Stomach (tissue), 9 donors: ENCODE results near the gene ACTMAP. TPM values are rescaled to one million over a fixed set of nuclear protein-coding genes. Genes with fewer than 3 reads are reported as not detected.

ENCODE experiments used
- DNase-seq, 2 donors: peaks; one replicate each; pipeline versions ENCODE4 v3.0.0 to v3.0.0-alpha.2; 2013 to 2019
- H3K27ac ChIP-seq, 5 donors: fragments of 200-600 bp in 4 of 5; sonication (generic) in 4 of 5; one replicate each; pipeline ENCODE4 v1.5.1; 2013 to 2019; ENCODE audit warnings: mild to moderate bottlenecking in 1 of 5, moderate library complexity in 1 of 5
- H3K27me3 ChIP-seq, 3 donors: fragments of 200-600 bp; sonication (generic); one replicate each; pipeline ENCODE4 v1.5.1; 2017 to 2019; ENCODE audit warnings: mixed run types in 1 of 3
- H3K36me3 ChIP-seq, 4 donors: fragments of 200-600 bp; sonication (generic); 1 replicate in 3 of 4; 2 replicates in 1 of 4; pipeline ENCODE4 v1.5.1; 2016 to 2019
- H3K4me1 ChIP-seq, 4 donors: fragments of 200-600 bp; sonication (generic); one replicate each; pipeline ENCODE4 v1.5.1; 2016 to 2019
- H3K4me3 ChIP-seq, 4 donors: fragments of 200-600 bp; sonication (generic) in 3 of 4; one replicate each; pipeline ENCODE4 v1.5.1; 2016 to 2019; ENCODE audit warnings: mild to moderate bottlenecking in 1 of 4
- H3K9me3 ChIP-seq, 4 donors: fragments of 200-600 bp; sonication (generic); one replicate each; pipeline ENCODE4 v1.5.1; 2016 to 2019
- CTCF ChIP-seq, 7 experiments: fragments of 450-650 bp in 4 of 7; fragments of 200-600 bp in 3 of 7; sonication (generic) in 3 of 7; IDR thresholded peaks; one replicate each; pipeline ENCODE4 v1.5.1; 2016 to 2019; ENCODE audit warnings: antibody characterized with exemption in 7 of 7, control low read depth in 2 of 7, mild to moderate bottlenecking in 1 of 7
- EP300 ChIP-seq: sonication (generic); formaldehyde crosslinking; IDR thresholded peaks from one replicate; pipeline ENCODE4 v1.6.1; 2017; ENCODE audit warnings: antibody characterized with exemption
- POLR2A ChIP-seq, 4 donors: fragments of 450-650 bp; IDR thresholded peaks; one replicate each; pipeline ENCODE4 v1.6.1; 2016; ENCODE audit warnings: antibody characterized with exemption in 4 of 4, control low read depth in 2 of 4, mild to moderate bottlenecking in 1 of 4, moderate library complexity in 1 of 4
- POLR2AphosphoS5 ChIP-seq, 3 donors: sonication (generic); formaldehyde crosslinking; IDR thresholded peaks; one replicate each; pipeline ENCODE4 v1.6.1; 2016; ENCODE audit warnings: antibody characterized with exemption in 3 of 3
- WGBS, 5 donors: extraction: QIAGEN DNeasy Blood & Tissue Kit in 3 of 5; methylation state at CpG; one replicate each; pipeline versions ENCODE4 v1.1.5 to v1.1.7; 2013 to 2018; 5-methylcytosine and 5-hydroxymethylcytosine counted together
- intact Hi-C: fragments of 100-400 bp; cut with DNase I; formaldehyde crosslinking; loops from one replicate; pipeline ENCODE4 v1.15.1; 2023; ENCODE audit warnings: low total_unique reads
- polyA plus RNA-seq, 3 donors: library from polyadenylated mRNA; stranded (reverse); fragments of 200-250 nt; gene quantifications; one replicate each; pipeline ENCODE4 v1.2.3, GENCODE V29; 2013
- total RNA-seq, 5 donors: library from RNA; depleted of rRNA; stranded (reverse); fragments of >200 nt; gene quantifications; one replicate each; pipeline versions ENCODE4 v1.1.0 to v1.2.3, GENCODE V29; 2014 to 2016
- donor health status: healthy with polysubstance abuse.
- donor health status: Bipolar disorder and iron deficiency.
- donor health status: healthy.

ACTMAP gene
- total and polyA plus RNA-seq, 8 donors = 0.73 to 24.6 (median 8.2) TPM

DNA sequence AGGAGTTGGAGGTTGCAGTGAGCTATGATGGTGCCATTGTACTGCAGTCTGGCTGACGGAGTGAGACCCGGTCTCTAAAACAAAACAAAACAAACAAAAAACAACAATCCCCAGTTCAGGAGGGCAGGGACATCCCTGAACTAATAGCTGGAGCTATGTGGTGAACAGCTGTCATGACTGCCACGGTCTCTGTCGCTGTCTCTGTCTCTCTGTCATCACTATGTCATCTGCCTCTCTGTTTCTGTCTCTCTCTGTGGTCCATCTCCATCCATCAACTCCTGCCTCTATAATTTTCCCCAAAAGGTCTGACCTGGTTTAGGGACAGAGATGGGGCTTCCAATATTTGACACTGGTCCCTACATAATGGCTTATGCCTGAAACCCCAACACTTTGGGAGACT lies 26.0 kb downstream of the ACTMAP start:
- 86 to 96% (median 93%) methylated on average over 4 of the region's 4 CpGs for WGBS, 5 donors
- intact Hi-C loops = no loop called here
- H3K4me1 ChIP-seq = peaks cover 30 to 61% (median 49%) of the 10 kb centered on the region in 4 donors
- H3K36me3 ChIP-seq = peaks cover 53 to 78% (median 65%) of the 10 kb centered on the region in 4 donors
- no peak for DNase-seq
- no peaks in the 10 kb centered on the region for H3K9me3 ChIP-seq
- peak overlapping the region in 1 of 5 donors; percentile 8 for H3K27ac ChIP-seq
- H3K4me3 ChIP-seq = peak overlapping the region in 1 of 4 donors; percentile 83
- TF ChIP-seq POLR2A (IDR thresholded peaks at IDR 0.05) (no peak), POLR2AphosphoS5 (IDR thresholded peaks at IDR 0.05) (no peak), CTCF (IDR thresholded peaks at IDR 0.05) (no peak), EP300 (no peak)
- H3K27me3 ChIP-seq = no peaks in the 10 kb centered on the region

DNA sequence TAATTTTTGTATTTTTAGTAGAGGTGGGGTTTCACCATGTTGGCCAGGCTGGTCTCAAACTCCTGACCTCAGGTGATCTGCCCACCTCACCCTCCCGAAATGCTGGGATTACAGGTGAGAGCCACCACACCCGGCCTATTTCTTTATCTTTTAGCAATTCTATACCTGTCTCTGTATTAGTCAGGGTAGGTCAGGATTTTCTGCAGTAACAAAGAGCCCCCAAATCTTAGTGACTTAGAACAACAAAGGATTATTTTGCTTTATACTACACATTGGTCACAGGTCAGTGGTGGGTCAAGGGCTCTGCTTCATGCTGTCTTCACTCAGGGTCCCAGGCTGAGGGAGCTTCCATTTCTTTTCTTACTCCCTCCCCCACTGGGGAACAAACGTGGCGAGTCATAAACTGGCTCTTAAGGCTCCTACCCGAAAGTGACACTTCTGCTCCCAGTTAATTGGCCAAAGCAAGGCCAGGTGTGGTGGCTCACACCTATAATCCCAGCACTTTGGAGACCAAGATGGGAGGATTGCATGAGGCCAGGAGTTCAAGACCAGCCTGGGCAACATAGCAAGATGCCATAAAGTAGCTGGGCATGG lies 26.5 kb downstream of the ACTMAP start:
- Histone ChIP-seq H3K36me3 (peaks cover 48 to 73% (median 60%) of the 10 kb centered on the region in 4 donors), H3K9me3 (no peaks in the 10 kb centered on the region), H3K4me3 (peak overlapping the region in 1 of 4 donors; percentile 83), H3K27me3 (no peaks in the 10 kb centered on the region), H3K4me1 (peaks cover 30 to 67% (median 52%) of the 10 kb centered on the region in 4 donors), H3K27ac (no peak overlapping the region)
- WGBS, 5 donors = 88 to 97% (median 94%) methylated on average over 5 of the region's 5 CpGs
- TF ChIP-seq POLR2AphosphoS5 (IDR thresholded peaks at IDR 0.05) (no peak), CTCF (IDR thresholded peaks at IDR 0.05) (no peak), POLR2A (IDR thresholded peaks at IDR 0.05) (no peak), EP300 (no peak)
- intact Hi-C loops = no loop called here
- no peak for DNase-seq

DNA sequence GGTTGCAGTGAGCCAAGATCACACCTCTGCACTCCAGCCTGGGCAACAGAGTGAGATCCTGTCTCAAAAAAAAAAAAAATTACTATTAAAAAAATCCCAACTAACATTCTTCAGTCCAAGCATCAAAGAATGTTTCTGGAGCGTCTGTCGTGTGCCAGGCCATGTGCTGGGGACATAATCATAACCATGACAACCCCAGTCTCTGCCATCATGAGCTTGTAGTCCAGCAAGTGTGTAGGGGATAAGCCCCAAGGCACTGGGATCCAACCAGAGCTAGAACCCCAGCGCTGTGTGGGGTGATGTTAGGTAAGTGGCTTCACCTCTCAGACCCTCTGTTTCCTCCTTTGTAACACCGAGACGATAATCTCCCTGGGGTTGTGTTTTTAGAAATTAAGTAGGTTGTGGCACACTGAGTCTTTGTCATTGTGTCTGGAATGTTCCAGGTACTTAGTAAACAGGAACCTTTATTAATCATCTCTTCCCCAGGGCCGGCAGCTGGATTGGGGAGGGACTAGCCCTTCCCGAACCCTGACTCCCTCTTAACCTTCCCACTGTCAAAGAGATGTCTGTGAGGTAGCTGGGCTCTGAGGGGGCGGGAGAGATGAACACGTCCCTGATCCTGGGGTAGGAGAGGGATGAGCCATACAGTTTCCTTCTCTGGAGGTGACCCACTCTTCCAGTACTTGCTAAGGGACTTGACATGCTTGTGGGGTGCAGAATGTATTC lies 28.2 kb downstream of the ACTMAP start:
- peaks cover 32 to 56% (median 43%) of the 10 kb centered on the region in 4 donors for H3K36me3 ChIP-seq
- peak overlapping the region in 4 of 5 donors; percentile 98 to 100 (median 99) for H3K27ac ChIP-seq
- no peaks in the 10 kb centered on the region for H3K9me3 ChIP-seq
- no peak for DNase-seq
- H3K27me3 ChIP-seq = no peaks in the 10 kb centered on the region
- 59 to 71% (median 65%) methylated on average over 9 of the region's 9 CpGs for WGBS, 5 donors
- H3K4me1 ChIP-seq = peaks cover 30 to 79% (median 57%) of the 10 kb centered on the region in 4 donors
- peak overlapping the region in 3 of 4 donors; percentile 10 to 83 (median 75) for H3K4me3 ChIP-seq
- TF ChIP-seq POLR2A (IDR thresholded peaks at IDR 0.05) (no peak), POLR2AphosphoS5 (IDR thresholded peaks at IDR 0.05) (peak in 1 of 3 donors; percentile 7), CTCF (IDR thresholded peaks at IDR 0.05) (no peak), EP300 (no peak)
- intact Hi-C loops = no loop called here

- Histone ChIP-seq H3K27me3 (no peaks in the 10 kb centered on the region), H3K27ac (peak overlapping the region; percentile 60 to 100 (median 99)), H3K4me1 (peaks cover 33 to 80% (median 59%) of the 10 kb centered on the region in 4 donors), H3K36me3 (peaks cover 24 to 46% (median 33%) of the 10 kb centered on the region in 4 donors), H3K9me3 (no peaks in the 10 kb centered on the region), H3K4me3 (peak overlapping the region; percentile 75 to 88 (median 84))
- TF ChIP-seq EP300 (no peak), POLR2AphosphoS5 (IDR thresholded peaks at IDR 0.05) (no peak), CTCF (IDR thresholded peaks at IDR 0.05) (no peak)
- no peak for DNase-seq
- WGBS, 5 donors = 79 to 91% (median 84%) methylated on average over 6 of the region's 6 CpGs
- intact Hi-C loops = no loop called here
These were observed 29.2 kb downstream of the ACTMAP start for GRCh38 chr19:40721140-40721486.
